GM19438 (cell line): ENCODE results near the gene PRKG1.
"Not testable (repeated sequence)": the region's sequence is repeated elsewhere in the genome, so short reads cannot be mapped to it uniquely, and the experiment has no call there.

ENCODE experiments used
- ATAC-seq: cut with Tn5 transposase; IDR thresholded peaks from one replicate; pipeline ENCODE4 v1.9.1; 2021; ENCODE audit warnings: low read depth; ENCODE audit not compliant: unreplicated experiment

The PRKG1 gene

DNA sequence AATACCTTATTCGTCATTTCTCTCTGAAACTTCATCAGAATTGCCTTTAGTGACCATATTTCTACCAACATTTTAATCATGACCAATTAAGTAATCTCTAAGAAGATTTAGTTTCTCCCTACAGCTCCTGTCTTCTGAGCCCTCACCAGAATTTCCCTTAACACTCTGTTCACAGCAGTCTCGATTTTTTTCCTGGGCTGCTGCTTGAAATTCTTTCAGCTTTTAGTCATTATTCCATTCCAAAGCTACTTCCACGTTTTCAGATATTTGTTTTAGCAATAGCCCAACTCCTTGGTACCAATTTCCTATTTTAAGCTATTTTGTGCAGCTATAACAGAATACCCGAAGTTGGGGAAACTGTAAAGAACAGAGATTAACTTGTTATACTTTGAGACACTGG, 1047.4 kb downstream of the PRKG1 start:
- ATAC-seq: no peak

DNA sequence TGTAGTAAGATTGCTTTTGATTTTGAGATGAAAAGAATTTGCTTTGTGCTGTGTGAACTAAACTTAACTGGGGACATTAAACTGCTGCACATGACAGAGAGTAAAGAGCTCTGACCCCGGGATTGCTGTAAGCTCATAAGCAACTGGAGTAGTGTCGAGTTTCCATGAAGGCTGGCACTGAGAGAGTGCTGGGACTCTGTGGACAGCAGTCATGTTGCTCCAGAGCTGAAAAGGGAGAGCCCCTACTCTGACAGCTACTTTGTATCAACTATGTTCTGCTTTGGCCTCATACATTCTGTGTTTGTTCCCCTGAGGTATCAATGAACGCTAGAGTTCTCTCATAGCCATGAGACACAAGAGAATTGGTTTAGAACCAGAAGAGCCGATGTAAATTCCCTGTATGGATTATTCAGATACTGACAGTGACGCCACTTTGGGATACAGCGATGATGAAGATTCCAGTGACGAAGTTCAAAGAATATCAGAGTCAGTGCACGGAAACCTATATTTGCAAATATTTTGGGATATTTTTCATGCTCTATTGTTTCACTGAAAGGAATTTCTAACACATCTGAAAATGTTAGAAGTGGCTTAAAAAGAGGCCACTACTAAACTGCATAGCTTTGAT, 1053.9 kb downstream of the PRKG1 start:
- ATAC-seq: no peak

DNA sequence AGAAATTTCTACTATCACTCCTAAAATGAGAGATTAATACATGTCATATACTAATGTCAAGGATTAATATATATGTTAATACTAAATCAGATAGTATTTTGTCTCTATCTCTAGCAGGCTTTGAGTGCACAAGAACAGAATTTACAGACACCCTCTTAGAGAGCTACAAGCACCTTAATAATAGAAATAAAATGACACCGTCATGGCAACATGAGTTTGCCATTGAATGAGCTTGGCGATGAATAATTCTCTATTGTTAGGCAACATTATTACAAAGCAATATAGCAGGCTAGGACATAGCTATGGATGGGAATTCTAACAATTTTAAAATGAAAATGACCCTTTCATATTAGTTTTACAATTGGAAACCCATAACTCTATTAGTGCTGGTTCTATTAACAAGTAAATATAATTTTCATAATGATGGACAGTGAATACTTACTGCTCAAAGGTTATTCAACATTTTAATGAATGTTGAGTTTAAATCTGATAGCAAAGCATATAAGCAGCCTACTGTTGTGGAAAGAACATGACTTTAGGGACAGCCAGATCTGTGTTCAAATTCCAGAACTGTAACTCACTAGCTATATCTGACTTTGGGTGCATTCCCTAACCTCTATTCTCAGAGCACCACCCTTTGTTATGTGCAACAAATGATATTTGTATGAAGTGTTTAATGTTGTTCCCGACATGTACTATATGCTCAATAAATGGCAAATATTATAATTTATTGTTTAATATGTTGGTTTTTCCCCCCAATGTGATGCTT, 1055.3 kb downstream of the PRKG1 start:
- no peak for ATAC-seq

DNA sequence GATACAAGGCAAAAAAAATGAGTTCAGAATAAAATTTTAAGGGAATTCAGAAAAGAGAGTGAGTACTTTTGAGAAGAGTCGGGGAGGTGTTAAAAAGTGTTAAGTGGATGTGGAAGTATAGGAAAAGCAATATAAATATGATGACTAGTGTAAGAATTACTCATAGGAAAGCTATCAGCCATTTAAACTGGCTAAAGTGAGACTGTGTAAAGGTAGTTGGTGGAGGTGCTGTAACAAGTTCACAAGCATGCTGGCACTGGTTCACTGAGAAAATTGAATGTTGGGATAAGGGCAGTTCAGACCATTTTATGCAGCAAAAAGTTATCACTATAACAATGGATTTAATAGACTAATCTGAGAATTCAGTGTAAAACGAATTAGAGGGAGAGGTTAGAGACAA, 1060.8 kb downstream of the PRKG1 start:
- no peak for ATAC-seq

DNA sequence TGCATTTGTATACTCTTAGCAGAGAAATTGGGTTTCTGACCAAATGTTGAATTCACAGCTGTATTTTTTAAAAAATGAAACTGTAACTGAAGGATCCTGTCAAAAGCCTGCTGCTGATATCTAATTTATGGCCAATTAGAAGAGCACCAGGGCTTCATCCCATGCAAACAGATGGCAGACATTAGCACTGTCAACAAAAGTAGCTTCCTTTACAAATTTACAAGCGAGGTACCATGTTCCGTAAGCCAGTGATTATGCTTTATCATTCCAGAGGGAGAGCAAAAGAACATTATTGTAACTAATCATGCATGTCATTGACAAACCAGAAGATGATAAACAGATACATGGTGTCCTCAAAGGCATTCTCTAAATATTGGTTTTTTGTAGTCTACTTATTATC, 1062.6 kb downstream of the PRKG1 start:
- ATAC-seq: no peak

DNA sequence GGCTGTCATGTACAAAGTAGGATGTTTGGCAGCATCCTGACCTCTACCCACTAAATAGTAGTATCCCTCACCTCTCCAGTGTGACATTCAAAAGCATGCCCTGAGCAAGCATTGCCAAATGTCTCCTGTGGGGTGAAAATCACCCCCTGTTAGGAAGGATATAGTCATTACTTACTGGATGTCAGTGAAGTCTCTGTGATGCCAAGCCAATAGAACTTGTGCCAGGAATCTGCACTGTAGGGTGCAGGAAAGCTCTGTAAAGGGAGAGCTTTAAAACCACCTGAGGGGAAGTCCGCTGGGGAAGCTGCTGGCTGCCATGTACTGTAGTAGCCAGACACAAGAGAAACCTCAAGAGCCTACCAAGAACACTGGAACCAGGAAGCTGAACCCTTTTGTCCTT, 1069.1 kb downstream of the PRKG1 start:
- ATAC-seq: no peak

DNA sequence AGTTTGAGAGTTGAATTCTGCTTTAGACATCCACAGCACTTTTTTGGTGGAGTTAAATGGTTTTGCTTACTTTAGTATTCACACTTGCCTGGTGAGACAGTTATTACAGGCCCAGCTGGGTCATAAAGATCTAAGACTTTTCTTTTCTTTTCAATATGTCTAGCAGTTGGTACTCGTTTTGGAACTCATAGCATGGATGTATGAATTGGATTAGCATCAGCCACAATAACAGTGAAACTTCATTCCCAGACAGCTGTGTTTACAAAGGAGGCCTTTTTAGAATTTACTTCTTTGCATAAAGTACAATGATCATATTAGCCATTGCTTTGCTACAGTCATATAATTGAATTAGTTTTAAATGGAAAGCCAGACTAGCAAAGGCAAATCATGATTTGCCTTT, 1071.3 kb downstream of the PRKG1 start:
- ATAC-seq: no peak

DNA sequence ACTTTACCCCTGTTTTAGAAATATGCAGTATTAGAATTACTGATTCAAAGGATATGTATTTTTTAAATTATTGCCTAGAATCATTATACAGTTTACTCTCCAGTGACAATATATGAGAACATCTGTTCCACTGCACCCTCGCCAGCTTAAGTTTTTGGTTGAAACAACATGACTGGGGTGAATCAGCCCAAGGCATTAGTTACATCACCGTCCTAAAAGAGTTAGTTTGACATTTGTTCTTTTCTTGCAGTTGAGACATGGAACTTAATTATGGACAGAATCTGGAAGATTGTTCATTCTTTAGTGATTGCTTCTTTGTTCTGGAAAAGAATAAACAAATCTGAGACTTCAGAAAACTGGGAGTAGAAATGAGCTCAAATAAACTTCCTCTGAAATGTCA, 1072.5 kb downstream of the PRKG1 start:
- no peak for ATAC-seq

DNA sequence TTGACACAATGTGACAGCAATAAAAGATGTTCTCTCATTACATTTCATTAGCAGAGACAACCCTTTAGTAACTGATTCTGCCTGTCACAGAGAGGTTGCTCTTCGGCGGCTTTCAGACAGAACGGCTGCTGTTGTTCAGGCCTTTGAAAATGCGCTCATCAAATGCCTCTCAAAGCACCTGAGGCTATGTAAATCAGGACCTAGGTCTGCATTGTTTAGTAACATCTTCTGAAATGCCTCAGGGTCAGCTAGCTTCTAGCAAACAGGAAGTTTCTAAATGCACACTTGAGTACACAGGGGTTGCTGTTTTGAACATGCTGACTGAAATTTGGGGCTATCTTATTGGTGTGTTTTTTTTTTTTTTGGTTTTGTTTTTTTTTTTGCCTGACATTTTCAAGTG, 1096.5 kb downstream of the PRKG1 start:
- ATAC-seq: no peak

DNA sequence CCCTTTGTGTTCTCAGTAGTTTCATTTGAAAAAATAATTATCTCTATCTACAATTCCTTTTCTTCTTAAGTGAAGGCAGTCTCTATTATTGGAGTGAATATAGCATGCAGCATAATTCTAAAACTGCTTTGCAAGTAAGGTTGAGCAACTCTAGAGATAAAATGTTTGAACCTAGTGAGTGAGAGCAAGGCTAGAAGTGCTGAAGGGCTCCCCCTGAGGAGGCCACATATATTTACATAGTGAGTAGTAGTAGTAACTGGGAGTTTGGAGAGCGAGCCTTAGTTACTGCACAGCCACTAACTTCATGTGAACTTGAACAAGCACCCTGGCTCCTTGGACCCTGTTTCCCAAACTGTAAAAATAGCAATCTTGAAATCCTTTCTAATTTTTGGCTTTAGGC, 1098.3 kb downstream of the PRKG1 start:
- ATAC-seq: no peak

DNA sequence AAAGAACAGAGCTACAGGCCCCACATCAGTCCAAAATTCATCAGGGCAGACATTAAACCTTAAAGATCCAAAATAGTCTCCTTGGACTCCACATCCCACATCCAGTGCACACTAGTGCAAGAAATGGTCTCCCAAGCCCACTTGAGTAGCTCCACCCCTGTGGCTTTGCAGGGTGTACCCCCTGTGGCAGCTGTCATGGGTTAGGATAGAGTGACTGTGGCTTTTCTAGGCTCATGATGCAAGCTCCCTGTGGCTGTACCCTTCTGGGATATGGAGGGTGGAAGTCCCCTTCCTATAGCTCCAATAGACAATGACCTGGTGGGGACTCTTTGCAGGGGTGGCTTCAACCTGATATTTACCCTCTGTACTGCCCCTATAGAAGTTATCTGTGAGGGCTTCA, 1111.0 kb downstream of the PRKG1 start:
- no peak for ATAC-seq

DNA sequence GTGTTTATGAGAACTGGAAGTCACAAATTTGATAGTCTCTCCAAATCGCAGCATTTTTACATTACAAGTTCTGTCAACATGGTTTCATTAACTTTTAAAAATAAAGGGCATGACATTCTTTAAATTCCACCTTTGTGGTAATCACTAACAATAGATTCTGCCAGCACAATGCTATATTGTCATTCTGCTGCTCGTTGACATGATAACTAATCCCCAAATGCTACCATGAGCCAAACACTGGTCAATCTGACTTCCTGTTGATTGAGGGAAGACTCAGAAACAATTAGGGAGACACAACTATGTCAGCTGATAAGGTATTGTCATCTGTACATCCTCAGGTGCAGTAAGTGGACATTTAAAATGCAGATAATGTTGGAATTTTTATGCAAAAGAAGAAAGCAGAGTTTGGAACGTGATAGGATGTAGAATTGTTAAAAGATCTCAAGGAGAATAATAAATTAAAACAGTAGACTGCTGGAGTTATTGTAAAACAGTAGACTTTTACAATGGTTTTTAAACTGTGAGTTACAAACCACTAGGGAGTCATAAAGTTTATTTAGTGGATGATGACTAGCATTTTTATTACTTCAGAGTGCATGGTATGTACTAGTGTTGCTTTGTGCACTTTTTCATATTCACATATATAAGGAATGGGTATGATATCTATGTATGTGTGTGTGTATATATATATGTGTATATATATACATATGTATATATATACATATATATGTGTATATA, 1113.4 kb downstream of the PRKG1 start:
- no peak for ATAC-seq

DNA sequence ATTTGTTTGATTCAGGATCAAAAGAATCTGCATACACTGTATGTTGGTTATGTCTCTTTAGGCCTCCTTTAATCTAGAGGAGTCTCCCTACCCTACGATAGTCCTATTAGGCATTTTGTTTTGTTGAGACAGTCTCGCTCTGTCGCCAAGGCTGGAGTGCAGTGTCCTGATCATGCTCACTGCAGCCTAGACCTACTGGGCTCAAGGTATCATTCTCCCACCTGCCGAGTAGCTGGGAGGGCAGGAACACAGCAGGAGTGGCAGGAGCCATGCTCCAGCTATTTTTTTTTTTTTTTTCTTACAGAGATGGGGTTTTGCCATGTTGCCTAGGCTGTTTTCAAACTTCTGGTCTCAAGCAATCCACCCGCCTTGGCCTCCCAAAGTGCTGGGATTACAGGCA, 1116.8 kb downstream of the PRKG1 start:
- ATAC-seq: no peak

DNA sequence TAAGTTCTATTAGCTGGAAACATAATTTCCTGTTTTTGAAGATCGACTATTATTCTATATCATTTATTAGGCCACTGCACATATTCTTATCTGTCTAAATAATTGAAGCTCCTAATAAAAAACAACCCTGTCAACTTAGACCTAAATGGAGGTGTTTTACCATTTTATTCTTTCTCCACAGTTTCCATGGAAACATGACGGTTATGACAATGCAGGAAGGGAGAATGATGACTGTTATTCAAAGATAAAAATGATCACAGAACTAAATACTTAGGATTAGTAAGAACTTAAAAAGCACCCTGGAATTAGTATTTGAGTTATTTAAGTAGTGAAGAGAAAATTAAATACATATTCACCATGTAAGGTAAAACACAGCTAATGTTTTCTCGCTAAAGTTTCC, 1119.9 kb downstream of the PRKG1 start:
- ATAC-seq: no peak

DNA sequence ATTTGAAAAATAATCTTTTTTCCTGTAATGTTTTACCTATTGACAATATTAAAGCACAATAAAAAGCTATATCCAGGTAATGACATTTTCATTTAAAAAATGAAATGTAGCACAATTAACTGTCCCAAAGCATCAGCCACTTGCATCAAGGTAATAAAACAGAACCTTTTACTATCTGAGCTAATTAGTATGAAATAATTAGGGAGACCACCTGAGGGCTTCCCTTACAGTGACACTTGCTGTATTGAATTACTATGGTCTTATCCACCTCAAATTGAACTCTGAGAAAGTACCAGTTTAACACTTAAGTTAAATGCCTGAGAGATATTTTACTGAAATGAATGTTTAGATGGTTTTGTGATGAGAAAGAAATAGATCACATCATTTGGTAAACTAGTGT, 1120.4 kb downstream of the PRKG1 start:
- ATAC-seq: no peak

DNA sequence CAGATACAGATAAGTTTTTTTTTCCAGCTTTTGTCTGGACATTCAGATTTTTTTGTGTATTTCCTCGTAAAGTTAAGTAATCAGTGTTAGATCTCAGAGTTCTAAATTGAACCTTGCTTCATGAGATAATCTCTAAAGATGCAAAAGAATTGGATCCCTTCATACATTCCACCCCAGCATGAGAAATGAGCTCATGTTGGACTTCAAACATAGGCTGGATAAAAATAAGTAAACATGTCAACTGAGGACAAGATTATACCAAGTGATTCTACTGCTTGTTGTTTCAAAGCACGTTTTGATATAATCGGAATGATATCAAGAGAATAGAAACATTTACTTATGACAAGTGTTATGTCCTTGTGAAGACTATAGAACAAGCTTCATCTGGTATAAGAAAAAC, 1122.8 kb downstream of the PRKG1 start:
- ATAC-seq: no peak

DNA sequence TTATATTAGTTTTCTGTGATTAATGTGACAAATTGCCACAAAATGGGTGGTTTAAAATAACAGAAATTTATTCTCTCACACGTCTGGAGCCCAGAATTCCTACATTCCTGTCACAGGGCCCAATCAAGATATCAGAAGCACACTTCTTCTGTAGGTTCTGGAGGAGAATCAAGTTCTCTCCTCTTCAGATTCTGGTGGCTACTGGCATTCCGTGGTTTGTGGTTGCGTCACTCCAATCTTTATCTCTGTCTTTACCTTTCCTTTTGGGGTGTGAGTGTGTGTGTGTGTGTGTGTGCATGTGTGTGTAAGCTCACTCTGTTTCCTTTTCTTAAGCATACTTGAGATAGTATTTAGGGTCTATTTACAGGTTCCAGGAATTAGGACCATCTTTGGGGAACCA, 1124.3 kb downstream of the PRKG1 start:
- no peak for ATAC-seq

DNA sequence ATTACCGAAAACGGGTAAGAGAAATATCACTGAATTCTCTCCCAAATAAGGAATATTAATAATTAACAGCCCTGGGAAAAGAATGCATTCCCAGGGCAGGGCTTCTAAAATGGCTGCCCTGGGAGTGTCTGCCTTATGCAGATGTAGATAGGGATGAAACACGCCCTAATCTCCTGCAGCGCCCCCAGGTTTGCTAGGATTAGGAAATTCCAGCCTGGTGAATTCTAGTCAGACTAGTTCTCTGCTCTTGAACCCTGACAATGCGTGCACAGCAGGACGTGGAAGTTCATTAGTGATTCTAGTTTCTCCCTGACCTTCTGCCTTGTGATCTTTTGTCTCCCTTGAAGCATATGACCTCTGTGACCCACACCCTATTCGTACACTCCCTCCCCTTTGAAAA, 1130.6 kb downstream of the PRKG1 start:
- not testable (repeated sequence) for ATAC-seq

DNA sequence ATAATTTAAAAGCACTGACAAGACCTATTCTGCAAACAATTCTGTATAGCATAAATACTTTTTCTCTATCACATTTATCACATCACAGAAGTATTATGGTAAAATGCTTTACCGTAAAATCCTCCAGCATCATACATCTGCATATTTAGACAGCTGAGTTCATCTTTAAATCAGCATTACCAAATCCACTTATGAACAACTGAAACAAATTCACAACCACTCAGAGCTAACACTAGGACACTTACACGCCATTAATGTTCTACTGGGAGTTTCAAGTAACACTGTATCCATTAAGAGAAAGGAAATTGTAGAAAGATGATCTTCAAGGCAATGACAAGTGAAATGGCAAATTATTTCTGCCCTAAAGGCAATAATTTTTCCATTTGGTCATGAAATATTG, 1134.1 kb downstream of the PRKG1 start:
- ATAC-seq: no peak

DNA sequence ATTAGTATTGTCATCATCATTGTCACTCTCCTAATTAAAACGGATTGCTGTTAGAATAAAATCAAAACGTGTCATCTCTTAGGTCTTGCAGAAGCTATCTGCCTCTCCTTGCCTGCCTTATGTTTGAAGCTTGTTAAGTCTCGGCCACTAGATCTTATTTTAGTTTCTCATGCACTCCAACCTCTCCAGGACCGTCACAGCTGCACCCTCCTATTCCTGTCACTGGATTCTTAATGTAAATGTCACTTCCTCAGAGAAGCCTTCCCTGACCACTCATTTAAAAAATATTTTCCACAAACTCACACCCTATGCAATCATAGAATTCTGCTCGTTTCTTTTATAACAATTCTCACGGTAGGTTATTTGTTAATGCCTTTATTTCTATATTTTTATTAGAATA, 1135.9 kb downstream of the PRKG1 start:
- ATAC-seq: no peak

DNA sequence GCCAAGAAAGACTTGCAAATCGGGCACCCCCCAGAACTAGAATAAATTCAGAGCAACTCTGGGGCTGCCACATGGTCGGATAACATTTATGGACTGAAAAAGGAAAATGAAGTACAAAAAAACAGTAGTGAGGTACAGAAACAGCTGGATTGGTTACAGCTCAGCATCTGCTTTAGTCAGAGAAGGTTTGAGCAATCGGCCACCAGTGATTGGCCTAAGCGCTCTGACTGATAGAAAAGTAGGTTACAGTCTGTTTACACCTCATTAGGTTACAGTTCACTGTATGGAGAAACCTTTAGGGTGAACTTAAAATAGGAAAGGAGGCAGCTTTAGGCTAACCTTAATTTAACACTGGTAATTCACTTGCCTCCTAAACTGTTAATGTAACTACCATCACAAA, 1137.8 kb downstream of the PRKG1 start:
- ATAC-seq: no peak

DNA sequence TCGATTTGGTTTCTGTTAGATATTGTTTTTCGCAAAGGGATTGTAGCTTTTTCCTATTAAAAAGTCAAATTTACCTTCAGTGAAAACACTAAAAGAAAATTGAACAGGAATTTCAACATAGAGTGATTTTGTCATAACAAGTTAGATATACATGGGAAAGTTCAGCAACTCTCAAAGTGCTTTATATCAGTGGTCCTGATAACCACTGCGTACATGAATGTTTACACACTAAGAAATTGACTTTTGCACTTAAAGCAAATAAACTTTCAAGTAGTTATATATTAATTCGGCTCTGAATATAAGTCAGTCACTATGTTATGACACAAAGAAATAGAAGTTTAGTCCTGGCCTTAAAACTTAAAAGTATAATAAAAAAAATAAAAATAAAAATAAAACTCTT, 1138.5 kb downstream of the PRKG1 start:
- no peak for ATAC-seq
